HL-60 (cell line): Measurements from ENCODE around the gene HLA-DQA2.

Source experiments
- GABPA ChIP-seq: IDR thresholded peaks from 2 replicates; pipeline ENCODE4 v1.6.1; 2012; ENCODE audit warnings: low read depth
- POLR2AphosphoS5 ChIP-seq: IDR thresholded peaks from 2 replicates; pipeline ENCODE4 v1.6.1; 2012; ENCODE audit warnings: low read depth
- TF ChIP-seq, protein P1 (sequence below): IDR thresholded peaks from one replicate; pipeline ENCODE4 v1.5.1; 2011; ENCODE audit warnings: low read length, control low read depth, inconsistent platforms; ENCODE audit not compliant: insufficient read depth
- TF ChIP-seq, protein P2 (sequence below): IDR thresholded peaks from 2 replicates; pipeline ENCODE4 v1.6.1; 2012; ENCODE audit warnings: low read depth; ENCODE audit not compliant: insufficient replicate concordance

DNA sequence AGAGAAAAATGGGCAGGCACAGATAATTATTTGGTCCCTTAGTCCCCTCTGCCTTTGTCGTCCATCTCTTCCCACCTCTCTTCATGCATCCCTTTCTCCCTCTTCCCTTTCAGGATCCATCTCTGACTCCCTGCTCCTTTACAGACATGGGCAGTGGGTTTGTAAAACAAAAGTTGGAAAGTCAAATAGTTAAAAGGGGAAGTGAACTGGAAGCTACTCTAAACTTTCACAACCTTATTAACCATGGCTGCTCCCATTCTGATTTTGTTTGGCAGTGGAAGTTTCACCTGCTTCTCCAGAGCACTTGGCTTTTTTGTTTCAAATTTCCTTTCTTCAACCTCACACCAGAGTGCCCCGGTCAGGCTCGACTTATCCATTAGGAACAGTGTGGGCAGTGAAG is 1.2 kb downstream of the HLA-DQA2 start:
- TF ChIP-seq, protein P1, sequence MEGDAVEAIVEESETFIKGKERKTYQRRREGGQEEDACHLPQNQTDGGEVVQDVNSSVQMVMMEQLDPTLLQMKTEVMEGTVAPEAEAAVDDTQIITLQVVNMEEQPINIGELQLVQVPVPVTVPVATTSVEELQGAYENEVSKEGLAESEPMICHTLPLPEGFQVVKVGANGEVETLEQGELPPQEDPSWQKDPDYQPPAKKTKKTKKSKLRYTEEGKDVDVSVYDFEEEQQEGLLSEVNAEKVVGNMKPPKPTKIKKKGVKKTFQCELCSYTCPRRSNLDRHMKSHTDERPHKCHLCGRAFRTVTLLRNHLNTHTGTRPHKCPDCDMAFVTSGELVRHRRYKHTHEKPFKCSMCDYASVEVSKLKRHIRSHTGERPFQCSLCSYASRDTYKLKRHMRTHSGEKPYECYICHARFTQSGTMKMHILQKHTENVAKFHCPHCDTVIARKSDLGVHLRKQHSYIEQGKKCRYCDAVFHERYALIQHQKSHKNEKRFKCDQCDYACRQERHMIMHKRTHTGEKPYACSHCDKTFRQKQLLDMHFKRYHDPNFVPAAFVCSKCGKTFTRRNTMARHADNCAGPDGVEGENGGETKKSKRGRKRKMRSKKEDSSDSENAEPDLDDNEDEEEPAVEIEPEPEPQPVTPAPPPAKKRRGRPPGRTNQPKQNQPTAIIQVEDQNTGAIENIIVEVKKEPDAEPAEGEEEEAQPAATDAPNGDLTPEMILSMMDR, result no peak
- TF ChIP-seq POLR2AphosphoS5, result no peak
- TF ChIP-seq, protein P2, sequence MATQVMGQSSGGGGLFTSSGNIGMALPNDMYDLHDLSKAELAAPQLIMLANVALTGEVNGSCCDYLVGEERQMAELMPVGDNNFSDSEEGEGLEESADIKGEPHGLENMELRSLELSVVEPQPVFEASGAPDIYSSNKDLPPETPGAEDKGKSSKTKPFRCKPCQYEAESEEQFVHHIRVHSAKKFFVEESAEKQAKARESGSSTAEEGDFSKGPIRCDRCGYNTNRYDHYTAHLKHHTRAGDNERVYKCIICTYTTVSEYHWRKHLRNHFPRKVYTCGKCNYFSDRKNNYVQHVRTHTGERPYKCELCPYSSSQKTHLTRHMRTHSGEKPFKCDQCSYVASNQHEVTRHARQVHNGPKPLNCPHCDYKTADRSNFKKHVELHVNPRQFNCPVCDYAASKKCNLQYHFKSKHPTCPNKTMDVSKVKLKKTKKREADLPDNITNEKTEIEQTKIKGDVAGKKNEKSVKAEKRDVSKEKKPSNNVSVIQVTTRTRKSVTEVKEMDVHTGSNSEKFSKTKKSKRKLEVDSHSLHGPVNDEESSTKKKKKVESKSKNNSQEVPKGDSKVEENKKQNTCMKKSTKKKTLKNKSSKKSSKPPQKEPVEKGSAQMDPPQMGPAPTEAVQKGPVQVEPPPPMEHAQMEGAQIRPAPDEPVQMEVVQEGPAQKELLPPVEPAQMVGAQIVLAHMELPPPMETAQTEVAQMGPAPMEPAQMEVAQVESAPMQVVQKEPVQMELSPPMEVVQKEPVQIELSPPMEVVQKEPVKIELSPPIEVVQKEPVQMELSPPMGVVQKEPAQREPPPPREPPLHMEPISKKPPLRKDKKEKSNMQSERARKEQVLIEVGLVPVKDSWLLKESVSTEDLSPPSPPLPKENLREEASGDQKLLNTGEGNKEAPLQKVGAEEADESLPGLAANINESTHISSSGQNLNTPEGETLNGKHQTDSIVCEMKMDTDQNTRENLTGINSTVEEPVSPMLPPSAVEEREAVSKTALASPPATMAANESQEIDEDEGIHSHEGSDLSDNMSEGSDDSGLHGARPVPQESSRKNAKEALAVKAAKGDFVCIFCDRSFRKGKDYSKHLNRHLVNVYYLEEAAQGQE, result no peak
- TF ChIP-seq GABPA, result no peak
